ENCODE measurements around the gene TYMP. TPM values are rescaled to one million over a fixed set of nuclear protein-coding genes. Genes with fewer than 3 reads are reported as not detected.
A peak's percentile ranks its signal among the peaks of the same experiment; 100 is the strongest.

The TYMP gene
- total RNA-seq, 3 donors from 2014 or later (not counting 1 experiment from before 2014, with no cell fraction given), result 17.7 to 44.6 (median 32.4) TPM

DNA sequence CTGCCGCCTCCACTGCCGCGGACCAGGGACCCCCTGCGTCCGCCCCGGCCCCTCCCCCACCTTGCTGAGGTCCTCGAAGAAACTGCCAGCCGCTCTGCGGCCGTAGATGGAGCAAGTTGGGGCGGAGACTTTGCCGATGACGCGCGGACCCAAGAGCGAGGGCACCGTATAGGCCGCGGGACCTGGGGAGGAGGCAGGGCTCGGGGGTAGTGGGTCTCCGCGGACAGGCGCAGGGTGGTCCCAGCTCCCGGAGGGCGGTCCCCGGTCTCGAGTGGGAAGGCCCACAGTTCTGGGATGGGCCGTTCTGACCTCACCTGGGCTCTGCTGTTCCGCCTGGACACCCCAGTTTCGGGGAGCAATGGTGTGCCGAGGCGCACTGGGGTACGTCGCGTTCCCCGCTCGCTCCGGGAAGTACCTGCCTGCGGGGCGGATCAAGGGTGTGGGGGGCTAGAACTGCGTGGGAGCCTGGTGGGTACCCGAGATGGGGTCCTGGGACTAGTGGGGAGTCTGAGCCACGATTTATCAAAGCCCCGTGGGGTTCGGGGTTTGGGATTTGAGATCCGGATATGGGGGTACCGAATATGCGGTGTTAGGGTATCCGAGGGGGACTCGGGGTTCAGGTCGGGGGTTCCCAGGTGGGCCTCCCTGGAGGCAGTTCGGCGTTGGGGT, 1.2 kb upstream of the TYMP start:
- H3K36me3 Mint-ChIP-seq, result no peaks in the 10 kb centered on the region
- ATAC-seq (peak; percentile 57 to 73 (median 60)), DNase-seq (peak; percentile 77 to 87)
- Histone ChIP-seq H3K4me3 (ENCODE audit: low read length) (peak overlapping the region; percentile 80), H3K4me1 (ENCODE audit: control insufficient read depth, insufficient read depth, low read length) (peaks cover 64% of the 10 kb centered on the region), H3K27ac (ENCODE audit: low read length) (peak overlapping the region; percentile 95), H3K9me3 (ENCODE audit: control insufficient read depth, insufficient read depth, low read length) (no peaks in the 10 kb centered on the region), H3K36me3 (ENCODE audit: control insufficient read depth, insufficient read depth, low read length) (no peaks in the 10 kb centered on the region), H3K27me3 (ENCODE audit: control insufficient read depth, insufficient read depth, low read length) (no peaks in the 10 kb centered on the region)
- intact Hi-C loops (cut with micrococcal nuclease), result loop anchor here (1.0 to 2.0 kb wide), 2 partner anchors 8 to 14 kb away; partner anchors contain the start of gene KLHDC7B
- no peaks in the 10 kb centered on the region for H3K9me3 Mint-ChIP-seq
- H3K27me3 Mint-ChIP-seq (ENCODE audit: low read depth in 2 of 2), result peaks cover 0 to 13% of the 10 kb centered on the region in 2 donors
- peaks cover 24 to 40% of the 10 kb centered on the region in 2 donors for H3K4me1 Mint-ChIP-seq
- peak overlapping the region; percentile 94 for H3K4me3 Mint-ChIP-seq
- TF ChIP-seq CTCF (IDR thresholded peaks at IDR 0.05), result no peak
- WGBS (ENCODE audit: insufficient coverage), result under 1% methylated on average over 53 of the region's 53 CpGs
- H3K27ac Mint-ChIP-seq, result peak overlapping the region; percentile 94 to 96

- H3K27ac ChIP-seq (ENCODE audit: low read length), result peak overlapping the region; percentile 95
- H3K27me3 ChIP-seq (ENCODE audit: control insufficient read depth, insufficient read depth, low read length), result no peaks in the 10 kb centered on the region
- intact Hi-C loops (cut with micrococcal nuclease), result loop anchor here (2.0 kb wide), 1 partner anchor 14 kb away; the partner anchor contains the start of gene KLHDC7B
- H3K36me3 ChIP-seq (ENCODE audit: control insufficient read depth, insufficient read depth, low read length), result no peaks in the 10 kb centered on the region
- DNase-seq, result no peak
- H3K27me3 Mint-ChIP-seq (ENCODE audit: low read depth in 2 of 2), result peaks cover 0 to 13% of the 10 kb centered on the region in 2 donors
- H3K4me3 ChIP-seq (ENCODE audit: low read length), result peak overlapping the region; percentile 80
- peak overlapping the region; percentile 94 for H3K4me3 Mint-ChIP-seq
- peaks cover 64% of the 10 kb centered on the region for H3K4me1 ChIP-seq (ENCODE audit: control insufficient read depth, insufficient read depth, low read length)
- H3K27ac Mint-ChIP-seq, result peak overlapping the region; percentile 94 to 96
- peaks cover 24 to 40% of the 10 kb centered on the region in 2 donors for H3K4me1 Mint-ChIP-seq
- WGBS (ENCODE audit: insufficient coverage), result under 1% methylated on average over 21 of the region's 21 CpGs
- H3K9me3 ChIP-seq (ENCODE audit: control insufficient read depth, insufficient read depth, low read length), result no peaks in the 10 kb centered on the region
- H3K36me3 Mint-ChIP-seq, result no peaks in the 10 kb centered on the region
- ATAC-seq, result peak in 2 of 3 donors; percentile 0 to 2
- no peaks in the 10 kb centered on the region for H3K9me3 Mint-ChIP-seq
- no peak for TF ChIP-seq CTCF (IDR thresholded peaks at IDR 0.05)
These were observed 716 bp upstream of the TYMP start for GRCh38 chr22:50530580-50530876.

DNA sequence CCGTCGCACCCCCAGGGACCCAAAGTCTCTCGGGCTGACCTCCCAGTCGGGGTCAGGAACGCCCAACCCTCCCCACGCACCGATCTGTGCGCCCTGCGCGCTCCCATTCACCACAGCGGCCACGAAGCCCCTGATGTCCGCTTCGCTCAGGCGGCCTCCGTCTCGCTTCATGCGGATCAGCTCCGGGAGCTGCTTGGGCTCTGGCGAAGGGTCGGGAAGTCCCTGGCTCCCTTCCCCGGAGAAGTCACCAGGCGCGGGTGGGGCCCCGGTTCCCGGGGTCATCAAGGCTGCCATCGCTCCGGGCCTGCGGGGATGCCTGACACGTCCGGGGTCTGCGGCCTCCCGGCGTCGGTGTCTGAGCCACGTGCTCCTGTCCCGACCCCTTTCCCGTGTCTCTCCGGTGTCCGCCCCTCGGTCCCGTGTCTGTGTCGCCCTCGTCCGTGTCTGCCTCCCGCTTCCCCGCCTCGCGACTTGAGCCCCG, 356 bp downstream of the TYMP start:
- intact Hi-C loops (cut with micrococcal nuclease), result loop anchor here (5.0 kb wide), 1 partner anchor 33 kb away; the partner anchor contains the start of gene SYCE3
- H3K27me3 Mint-ChIP-seq (ENCODE audit: low read depth in 2 of 2), result peaks cover 0 to 13% of the 10 kb centered on the region in 2 donors
- H3K27ac Mint-ChIP-seq, result peak overlapping the region in 1 of 2 donors; percentile 96
- no peak overlapping the region for H3K4me3 Mint-ChIP-seq
- ATAC-seq (no peak), DNase-seq (peak in 1 of 2 donors; percentile 50)
- Histone ChIP-seq H3K9me3 (ENCODE audit: control insufficient read depth, insufficient read depth, low read length) (no peaks in the 10 kb centered on the region), H3K36me3 (ENCODE audit: control insufficient read depth, insufficient read depth, low read length) (no peaks in the 10 kb centered on the region), H3K4me1 (ENCODE audit: control insufficient read depth, insufficient read depth, low read length) (peaks cover 68% of the 10 kb centered on the region), H3K27me3 (ENCODE audit: control insufficient read depth, insufficient read depth, low read length) (no peaks in the 10 kb centered on the region), H3K27ac (ENCODE audit: low read length) (peak overlapping the region; percentile 82), H3K4me3 (ENCODE audit: low read length) (peak overlapping the region; percentile 51)
- TF ChIP-seq CTCF (IDR thresholded peaks at IDR 0.05), result no peak
- H3K4me1 Mint-ChIP-seq, result peaks cover 31 to 47% of the 10 kb centered on the region in 2 donors
- H3K36me3 Mint-ChIP-seq, result no peaks in the 10 kb centered on the region
- no peaks in the 10 kb centered on the region for H3K9me3 Mint-ChIP-seq
- 29% methylated on average over 50 of the region's 50 CpGs for WGBS (ENCODE audit: insufficient coverage)

All from natural killer cell (primary cell).